Central memory CD8-positive, alpha-beta T cell (primary cell): ENCODE data around the gene CACNB2.

Experiments
- ATAC-seq: fragments of 150-1000 bp; cut with Tn5 transposase; replicated peaks from 2 replicates; pipeline ENCODE4 v1.10.0; 2022; ENCODE audit warnings: mild to moderate bottlenecking, moderate FRiP score, moderate number of reproducible peaks; ENCODE audit not compliant: poor library complexity, severe bottlenecking; ENCODE audit errors: extremely low read depth
- DNase-seq, 2 donors: peaks; one replicate each; pipeline ENCODE4 v3.0.0; 2021; ENCODE audit warnings: low spot score in 2 of 2
- H3K27ac Mint-ChIP-seq: one replicate; pipeline ENCODE4 v1.8.0; 2022; ENCODE audit warnings: low read depth, mild to moderate bottlenecking, moderate library complexity, mixed read lengths
- H3K27me3 Mint-ChIP-seq: one replicate; pipeline ENCODE4 v1.8.0; 2022; ENCODE audit warnings: mixed read lengths
- H3K36me3 Mint-ChIP-seq: one replicate; pipeline ENCODE4 v1.8.0; 2022; ENCODE audit warnings: mild to moderate bottlenecking, moderate library complexity, mixed read lengths; ENCODE audit not compliant: insufficient read depth
- H3K4me1 Mint-ChIP-seq: one replicate; pipeline ENCODE4 v1.8.0; 2022; ENCODE audit warnings: mixed read lengths
- H3K4me3 Mint-ChIP-seq: one replicate; pipeline ENCODE4 v1.8.0; 2022; ENCODE audit warnings: mild to moderate bottlenecking, moderate library complexity, mixed read lengths
- H3K9me3 Mint-ChIP-seq: one replicate; pipeline ENCODE4 v1.8.0; 2022; ENCODE audit warnings: mixed read lengths

The CACNB2 gene

GRCh38 chr10:18297659-18298058, 157.4 kb downstream of the CACNB2 start:
- no peak for DNase-seq
- H3K36me3 Mint-ChIP-seq = no peaks in the 10 kb centered on the region
- no peaks in the 10 kb centered on the region for H3K27me3 Mint-ChIP-seq
- H3K27ac Mint-ChIP-seq = no peak overlapping the region
- ATAC-seq = no peak
- no peaks in the 10 kb centered on the region for H3K4me1 Mint-ChIP-seq
- H3K4me3 Mint-ChIP-seq = no peak overlapping the region
- H3K9me3 Mint-ChIP-seq = no peaks in the 10 kb centered on the region

GRCh38 chr10:18298256-18298655, 158.0 kb downstream of the CACNB2 start:
- Mint-ChIP-seq H3K27me3 (no peaks in the 10 kb centered on the region), H3K9me3 (no peaks in the 10 kb centered on the region), H3K4me3 (no peak overlapping the region), H3K27ac (no peak overlapping the region), H3K4me1 (no peaks in the 10 kb centered on the region), H3K36me3 (no peaks in the 10 kb centered on the region)
- no peak for ATAC-seq
- DNase-seq = no peak

GRCh38 chr10:18303851-18304801, 163.9 kb downstream of the CACNB2 start:
- DNase-seq (no peak), ATAC-seq (no peak)
- H3K27ac Mint-ChIP-seq = no peak overlapping the region
- no peaks in the 10 kb centered on the region for H3K27me3 Mint-ChIP-seq
- no peak overlapping the region for H3K4me3 Mint-ChIP-seq
- H3K9me3 Mint-ChIP-seq = no peaks in the 10 kb centered on the region
- H3K4me1 Mint-ChIP-seq = no peaks in the 10 kb centered on the region
- H3K36me3 Mint-ChIP-seq = no peaks in the 10 kb centered on the region

GRCh38 chr10:18306031-18306430, 165.8 kb downstream of the CACNB2 start:
- Mint-ChIP-seq H3K27me3 (no peaks in the 10 kb centered on the region), H3K27ac (no peak overlapping the region), H3K4me1 (no peaks in the 10 kb centered on the region), H3K9me3 (no peaks in the 10 kb centered on the region), H3K36me3 (no peaks in the 10 kb centered on the region), H3K4me3 (no peak overlapping the region)
- no peak for ATAC-seq
- no peak for DNase-seq

- no peak for ATAC-seq
- H3K27ac Mint-ChIP-seq = no peak overlapping the region
Measured at GRCh38 chr10:18308600-18308999, 168.4 kb downstream of the CACNB2 start.

GRCh38 chr10:18310761-18311160, 170.5 kb downstream of the CACNB2 start:
- H3K9me3 Mint-ChIP-seq = no peaks in the 10 kb centered on the region
- H3K4me3 Mint-ChIP-seq = no peak overlapping the region
- H3K27me3 Mint-ChIP-seq = no peaks in the 10 kb centered on the region
- H3K36me3 Mint-ChIP-seq = no peaks in the 10 kb centered on the region
- ATAC-seq (no peak), DNase-seq (no peak)
- no peak overlapping the region for H3K27ac Mint-ChIP-seq
- H3K4me1 Mint-ChIP-seq = no peaks in the 10 kb centered on the region

More at GRCh38 chr10:18308600-18308999, 168.4 kb downstream of the CACNB2 start:
- no peaks in the 10 kb centered on the region for H3K9me3 Mint-ChIP-seq
- H3K4me3 Mint-ChIP-seq = no peak overlapping the region
- no peaks in the 10 kb centered on the region for H3K4me1 Mint-ChIP-seq
- DNase-seq = no peak
- H3K36me3 Mint-ChIP-seq = no peaks in the 10 kb centered on the region
- no peaks in the 10 kb centered on the region for H3K27me3 Mint-ChIP-seq

- H3K36me3 Mint-ChIP-seq = no peaks in the 10 kb centered on the region
- no peak for ATAC-seq
Measured at GRCh38 chr10:18312374-18313139, 172.3 kb downstream of the CACNB2 start.

GRCh38 chr10:18313140-18313530, 172.9 kb downstream of the CACNB2 start:
- Mint-ChIP-seq H3K36me3 (no peaks in the 10 kb centered on the region), H3K9me3 (no peaks in the 10 kb centered on the region), H3K27ac (no peak overlapping the region), H3K4me3 (no peak overlapping the region), H3K27me3 (no peaks in the 10 kb centered on the region), H3K4me1 (no peaks in the 10 kb centered on the region)
- ATAC-seq (no peak), DNase-seq (no peak)

More at GRCh38 chr10:18312374-18313139, 172.3 kb downstream of the CACNB2 start:
- no peaks in the 10 kb centered on the region for H3K4me1 Mint-ChIP-seq
- H3K27me3 Mint-ChIP-seq = no peaks in the 10 kb centered on the region
- no peak overlapping the region for H3K4me3 Mint-ChIP-seq
- no peak for DNase-seq
- H3K9me3 Mint-ChIP-seq = no peaks in the 10 kb centered on the region
- no peak overlapping the region for H3K27ac Mint-ChIP-seq

GRCh38 chr10:18313626-18314025, 173.4 kb downstream of the CACNB2 start:
- H3K4me1 Mint-ChIP-seq = no peaks in the 10 kb centered on the region
- no peak overlapping the region for H3K27ac Mint-ChIP-seq
- H3K36me3 Mint-ChIP-seq = no peaks in the 10 kb centered on the region
- no peak overlapping the region for H3K4me3 Mint-ChIP-seq
- H3K27me3 Mint-ChIP-seq = no peaks in the 10 kb centered on the region
- no peaks in the 10 kb centered on the region for H3K9me3 Mint-ChIP-seq
- ATAC-seq (no peak), DNase-seq (no peak)

GRCh38 chr10:18319628-18320027, 179.4 kb downstream of the CACNB2 start:
- ATAC-seq = no peak
- Mint-ChIP-seq H3K4me1 (no peaks in the 10 kb centered on the region), H3K27ac (no peak overlapping the region)

GRCh38 chr10:18321371-18321770, 181.1 kb downstream of the CACNB2 start:
- Mint-ChIP-seq H3K27me3 (no peaks in the 10 kb centered on the region), H3K9me3 (peaks cover 4% of the 10 kb centered on the region), H3K36me3 (no peaks in the 10 kb centered on the region), H3K4me1 (no peaks in the 10 kb centered on the region), H3K27ac (no peak overlapping the region), H3K4me3 (no peak overlapping the region)
- no peak for ATAC-seq
- no peak for DNase-seq

More at GRCh38 chr10:18319628-18320027, 179.4 kb downstream of the CACNB2 start:
- Mint-ChIP-seq H3K9me3 (peaks cover 4% of the 10 kb centered on the region), H3K4me3 (no peak overlapping the region), H3K36me3 (no peaks in the 10 kb centered on the region), H3K27me3 (no peaks in the 10 kb centered on the region)
- no peak for DNase-seq

- no peak overlapping the region for H3K4me3 Mint-ChIP-seq
Measured at GRCh38 chr10:18323916-18324315, 183.7 kb downstream of the CACNB2 start.

GRCh38 chr10:18325410-18325809, 185.2 kb downstream of the CACNB2 start:
- no peak for DNase-seq
- Mint-ChIP-seq H3K4me1 (no peaks in the 10 kb centered on the region), H3K4me3 (no peak overlapping the region), H3K27ac (no peak overlapping the region), H3K36me3 (no peaks in the 10 kb centered on the region), H3K27me3 (no peaks in the 10 kb centered on the region), H3K9me3 (peaks cover 4% of the 10 kb centered on the region)
- ATAC-seq = no peak

More at GRCh38 chr10:18323916-18324315, 183.7 kb downstream of the CACNB2 start:
- peaks cover 4% of the 10 kb centered on the region for H3K9me3 Mint-ChIP-seq
- H3K4me1 Mint-ChIP-seq = no peaks in the 10 kb centered on the region
- DNase-seq (no peak), ATAC-seq (no peak)
- H3K27me3 Mint-ChIP-seq = no peaks in the 10 kb centered on the region
- H3K36me3 Mint-ChIP-seq = no peaks in the 10 kb centered on the region
- no peak overlapping the region for H3K27ac Mint-ChIP-seq
